ENCODE data around the gene PTCH1.

The PTCH1 gene

GRCh38 chr9:95420518-95420917, 96.3 kb downstream of the PTCH1 start:
- Histone ChIP-seq H3K9ac (ENCODE audit: low read length) (no peak overlapping the region), H2AFZ (ENCODE audit: low read depth, low read length) (no peak overlapping the region)
- TF ChIP-seq EZH2phosphoT487 (IDR thresholded peaks at IDR 0.05; ENCODE audit: low read depth) (no peak), CTCF (IDR thresholded peaks at IDR 0.05; ENCODE audit: low read depth, low read length) (no peak)

GRCh38 chr9:95419444-95419843, 97.3 kb downstream of the PTCH1 start:
- Histone ChIP-seq H3K27ac (ENCODE audit: low read length) (no peak overlapping the region), H4K20me1 (ENCODE audit: insufficient read depth, low read length) (no peaks in the 10 kb centered on the region), H2AFZ (ENCODE audit: low read depth, low read length) (no peak overlapping the region), H3K9me3 (ENCODE audit: insufficient read depth, low read length) (peaks cover 12% of the 10 kb centered on the region), H3K4me3 (ENCODE audit: low read length) (no peak overlapping the region), H3K9ac (ENCODE audit: low read length) (no peak overlapping the region), H3K36me3 (replicated peaks; ENCODE audit: low read depth, low read length) (peaks cover 24% of the 10 kb centered on the region), H3K4me1 (ENCODE audit: low read length) (peaks cover 9% of the 10 kb centered on the region), H3K27me3 (ENCODE audit: low read depth, low read length) (no peaks in the 10 kb centered on the region), H3K79me2 (ENCODE audit: low read length) (no peaks in the 10 kb centered on the region), H3K4me2 (ENCODE audit: low read length) (no peak overlapping the region)
- no peak for TF ChIP-seq EZH2phosphoT487 (IDR thresholded peaks at IDR 0.05; ENCODE audit: low read depth)
- TF ChIP-seq CTCF (IDR thresholded peaks at IDR 0.05; ENCODE audit: low read depth, low read length) = no peak

More at GRCh38 chr9:95420518-95420917, 96.3 kb downstream of the PTCH1 start:
- Histone ChIP-seq H4K20me1 (ENCODE audit: insufficient read depth, low read length) (no peaks in the 10 kb centered on the region), H3K9me3 (ENCODE audit: insufficient read depth, low read length) (peaks cover 12% of the 10 kb centered on the region), H3K4me1 (ENCODE audit: low read length) (peaks cover 9% of the 10 kb centered on the region), H3K4me2 (ENCODE audit: low read length) (no peak overlapping the region), H3K27ac (ENCODE audit: low read length) (no peak overlapping the region), H3K4me3 (ENCODE audit: low read length) (no peak overlapping the region), H3K27me3 (ENCODE audit: low read depth, low read length) (no peaks in the 10 kb centered on the region), H3K36me3 (replicated peaks; ENCODE audit: low read depth, low read length) (peaks cover 24% of the 10 kb centered on the region), H3K79me2 (ENCODE audit: low read length) (no peaks in the 10 kb centered on the region)

GRCh38 chr9:95415158-95415557, 101.6 kb downstream of the PTCH1 start:
- Histone ChIP-seq H3K27me3 (ENCODE audit: low read depth, low read length) (no peaks in the 10 kb centered on the region), H3K4me1 (ENCODE audit: low read length) (peaks cover 9% of the 10 kb centered on the region), H4K20me1 (ENCODE audit: insufficient read depth, low read length) (no peaks in the 10 kb centered on the region), H3K27ac (ENCODE audit: low read length) (no peak overlapping the region), H3K36me3 (replicated peaks; ENCODE audit: low read depth, low read length) (no peaks in the 10 kb centered on the region), H2AFZ (ENCODE audit: low read depth, low read length) (no peak overlapping the region), H3K9me3 (ENCODE audit: insufficient read depth, low read length) (no peaks in the 10 kb centered on the region), H3K4me3 (ENCODE audit: low read length) (no peak overlapping the region), H3K9ac (ENCODE audit: low read length) (no peak overlapping the region), H3K79me2 (ENCODE audit: low read length) (no peaks in the 10 kb centered on the region), H3K4me2 (ENCODE audit: low read length) (no peak overlapping the region)
- TF ChIP-seq EZH2phosphoT487 (IDR thresholded peaks at IDR 0.05; ENCODE audit: low read depth) (no peak), CTCF (IDR thresholded peaks at IDR 0.05; ENCODE audit: low read depth, low read length) (no peak)

GRCh38 chr9:95413793-95414192, 103.0 kb downstream of the PTCH1 start:
- Histone ChIP-seq H2AFZ (ENCODE audit: low read depth, low read length) (no peak overlapping the region), H3K27ac (ENCODE audit: low read length) (no peak overlapping the region), H3K36me3 (replicated peaks; ENCODE audit: low read depth, low read length) (no peaks in the 10 kb centered on the region), H3K9me3 (ENCODE audit: insufficient read depth, low read length) (no peaks in the 10 kb centered on the region), H3K4me2 (ENCODE audit: low read length) (no peak overlapping the region), H3K4me1 (ENCODE audit: low read length) (peaks cover 4% of the 10 kb centered on the region; the same call in 1 of the 2 replicates), H3K79me2 (ENCODE audit: low read length) (no peaks in the 10 kb centered on the region), H3K27me3 (ENCODE audit: low read depth, low read length) (no peaks in the 10 kb centered on the region), H3K4me3 (ENCODE audit: low read length) (no peak overlapping the region), H3K9ac (ENCODE audit: low read length) (no peak overlapping the region), H4K20me1 (ENCODE audit: insufficient read depth, low read length) (no peaks in the 10 kb centered on the region)
- TF ChIP-seq EZH2phosphoT487 (IDR thresholded peaks at IDR 0.05; ENCODE audit: low read depth) = no peak
- TF ChIP-seq CTCF (IDR thresholded peaks at IDR 0.05; ENCODE audit: low read depth, low read length) = no peak
